Esophagus squamous epithelium (tissue), 5 donors: ENCODE data around the gene ZNF26. TPM values are rescaled to one million over a fixed set of nuclear protein-coding genes. Genes with fewer than 3 reads are reported as not detected.
"Not testable (repeated sequence)": the region's sequence is repeated elsewhere in the genome, so short reads cannot be mapped to it uniquely, and the experiment has no call there.

ENCODE experiments used
- DNase-seq: peaks from one replicate; lab custom pipeline; 2025; lab: John Stamatoyannopoulos, UW
- H3K27ac ChIP-seq, 4 donors: fragments of 200-600 bp; sonication (generic); one replicate each; pipeline ENCODE4 v1.5.1; 2016 to 2019; ENCODE audit warnings: mild to moderate bottlenecking in 1 of 4
- H3K27me3 ChIP-seq, 4 donors: fragments of 200-600 bp; sonication (generic); 1 replicate in 3 of 4; 2 replicates in 1 of 4; pipeline versions ENCODE4 v1.5.1 to v1.6.0; 2017 to 2021; ENCODE audit warnings: antibody characterized with exemption in 1 of 4
- H3K36me3 ChIP-seq, 3 donors: fragments of 200-600 bp; sonication (generic); one replicate each; pipeline ENCODE4 v1.5.1; 2016 to 2019
- H3K4me1 ChIP-seq, 3 donors: fragments of 200-600 bp; sonication (generic); one replicate each; pipeline ENCODE4 v1.5.1; 2017 to 2019
- H3K4me3 ChIP-seq, 4 donors: fragments of 200-600 bp; sonication (generic); 1 replicate in 3 of 4; 2 replicates in 1 of 4; pipeline ENCODE4 v1.5.1; 2016 to 2019; ENCODE audit warnings: mild to moderate bottlenecking in 2 of 4, moderate library complexity in 1 of 4
- H3K9me3 ChIP-seq, 3 donors: fragments of 200-600 bp; sonication (generic); one replicate each; pipeline ENCODE4 v1.5.1; 2016 to 2019
- POLR2A ChIP-seq, 4 donors: fragments of 450-650 bp; IDR thresholded peaks; one replicate each; pipeline ENCODE4 v1.6.1; 2017; ENCODE audit warnings: antibody characterized with exemption in 4 of 4, mild to moderate bottlenecking in 4 of 4, moderate library complexity in 3 of 4
- WGBS, 2 donors: methylation state at CpG; one replicate each; pipeline ENCODE4 v1.1.5; 2018; 5-methylcytosine and 5-hydroxymethylcytosine counted together
- intact Hi-C: fragments of 100-400 bp; cut with DNase I; formaldehyde crosslinking; loops from one replicate; pipeline ENCODE4 v1.15.0; 2022
- total RNA-seq, 4 donors: library from RNA; depleted of rRNA; stranded (reverse); fragments of >200 nt; gene quantifications; one replicate each; pipeline ENCODE4 v1.1.0, GENCODE V29; 2016
- TF ChIP-seq, protein P1 (sequence below), 6 experiments: fragments of 450-650 bp in 4 of 6; fragments of 200-600 bp in 2 of 6; sonication (generic) in 2 of 6; IDR thresholded peaks; one replicate each; pipeline ENCODE4 v1.5.1; 2016 to 2019; ENCODE audit warnings: antibody characterized with exemption in 6 of 6, mild to moderate bottlenecking in 4 of 6, moderate library complexity in 4 of 6
- donor health status: DM: yes; HTN: yes; CAD: no.

Gene ZNF26
- total RNA-seq, 4 donors from 2014 or later: 2.7 to 17.9 (median 5.9) TPM

DNA sequence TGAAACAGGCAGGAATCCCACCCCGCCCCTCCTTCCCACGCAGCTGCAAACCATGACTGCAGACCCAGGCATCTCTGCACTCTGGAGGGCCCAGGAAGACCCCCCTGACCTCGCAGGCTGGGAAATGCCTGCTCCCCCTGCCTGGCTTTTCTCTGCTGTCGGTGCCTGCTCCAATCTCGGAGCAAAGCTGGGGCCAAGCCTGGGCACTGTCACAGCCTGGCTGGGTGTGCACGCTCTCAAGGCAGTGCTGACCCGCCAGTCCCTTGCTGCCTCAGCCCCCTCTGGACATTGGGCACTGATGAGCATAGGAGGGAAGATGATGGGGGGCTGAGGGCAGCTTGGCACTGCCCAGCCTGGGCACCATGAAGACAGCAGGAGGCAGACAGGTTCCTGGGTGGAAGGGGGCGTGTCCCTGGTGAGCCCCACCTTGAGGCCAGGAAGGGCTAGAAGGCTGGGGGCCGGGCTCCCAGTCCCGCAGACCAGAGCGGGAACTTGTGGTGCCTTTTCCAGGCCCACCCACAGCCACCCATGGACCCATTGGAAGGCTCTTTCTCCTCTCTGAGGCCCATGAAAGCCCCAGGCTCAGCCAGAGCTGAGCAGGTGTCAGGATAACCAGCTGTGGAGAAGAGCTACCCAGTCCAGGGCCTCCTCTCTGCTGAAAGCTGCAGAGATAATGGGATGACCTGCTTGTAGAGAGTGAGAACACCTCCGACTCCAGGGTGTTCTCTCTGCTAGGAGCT, 19.3 kb upstream of the ZNF26 start:
- 64 to 100% methylated on average over 1 to 2 of the region's 12 CpGs for WGBS, 2 donors
- H3K27ac ChIP-seq: no peak overlapping the region
- no peaks in the 10 kb centered on the region for H3K27me3 ChIP-seq
- H3K9me3 ChIP-seq: peaks cover 0 to 93% (median 34%) of the 10 kb centered on the region in 3 donors
- peaks cover 0 to 44% (median 0%) of the 10 kb centered on the region in 3 donors for H3K36me3 ChIP-seq
- H3K4me3 ChIP-seq: no peak overlapping the region
- intact Hi-C loops: no loop called here
- TF ChIP-seq, protein P1, sequence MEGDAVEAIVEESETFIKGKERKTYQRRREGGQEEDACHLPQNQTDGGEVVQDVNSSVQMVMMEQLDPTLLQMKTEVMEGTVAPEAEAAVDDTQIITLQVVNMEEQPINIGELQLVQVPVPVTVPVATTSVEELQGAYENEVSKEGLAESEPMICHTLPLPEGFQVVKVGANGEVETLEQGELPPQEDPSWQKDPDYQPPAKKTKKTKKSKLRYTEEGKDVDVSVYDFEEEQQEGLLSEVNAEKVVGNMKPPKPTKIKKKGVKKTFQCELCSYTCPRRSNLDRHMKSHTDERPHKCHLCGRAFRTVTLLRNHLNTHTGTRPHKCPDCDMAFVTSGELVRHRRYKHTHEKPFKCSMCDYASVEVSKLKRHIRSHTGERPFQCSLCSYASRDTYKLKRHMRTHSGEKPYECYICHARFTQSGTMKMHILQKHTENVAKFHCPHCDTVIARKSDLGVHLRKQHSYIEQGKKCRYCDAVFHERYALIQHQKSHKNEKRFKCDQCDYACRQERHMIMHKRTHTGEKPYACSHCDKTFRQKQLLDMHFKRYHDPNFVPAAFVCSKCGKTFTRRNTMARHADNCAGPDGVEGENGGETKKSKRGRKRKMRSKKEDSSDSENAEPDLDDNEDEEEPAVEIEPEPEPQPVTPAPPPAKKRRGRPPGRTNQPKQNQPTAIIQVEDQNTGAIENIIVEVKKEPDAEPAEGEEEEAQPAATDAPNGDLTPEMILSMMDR (IDR thresholded peaks at IDR 0.05): no peak
- TF ChIP-seq POLR2A (IDR thresholded peaks at IDR 0.05): no peak
- no peaks in the 10 kb centered on the region for H3K4me1 ChIP-seq
- no peak for DNase-seq

GRCh38 chr12:132967736-132968135, 18.4 kb upstream of the ZNF26 start:
- intact Hi-C loops: no loop called here
- TF ChIP-seq, protein P1 (IDR thresholded peaks at IDR 0.05): no peak
- TF ChIP-seq POLR2A (IDR thresholded peaks at IDR 0.05): no peak
- no peak for DNase-seq

GRCh38 chr12:132972374-132972773, 13.8 kb upstream of the ZNF26 start:
- Histone ChIP-seq H3K4me1 (no peaks in the 10 kb centered on the region), H3K27me3 (no peaks in the 10 kb centered on the region), H3K9me3 (peaks cover 0 to 80% (median 11%) of the 10 kb centered on the region in 3 donors), H3K27ac (no peak overlapping the region), H3K36me3 (peaks cover 0 to 5% (median 0%) of the 10 kb centered on the region in 3 donors), H3K4me3 (no peak overlapping the region)
- no peak for TF ChIP-seq POLR2A (IDR thresholded peaks at IDR 0.05)
- TF ChIP-seq, protein P1 (IDR thresholded peaks at IDR 0.05): no peak
- WGBS, 2 donors: 70 to 73% methylated on average over 1 of the region's 1 CpG
- no peak for DNase-seq
- intact Hi-C loops: no loop called here

More at GRCh38 chr12:132967736-132968135, 18.4 kb upstream of the ZNF26 start:
- WGBS, 2 donors: 91 to 94% methylated on average over 15 to 16 of the region's 21 CpGs
- Histone ChIP-seq H3K4me3 (no peak overlapping the region), H3K9me3 (peaks cover 0 to 91% (median 30%) of the 10 kb centered on the region in 3 donors), H3K4me1 (no peaks in the 10 kb centered on the region), H3K27me3 (no peaks in the 10 kb centered on the region), H3K36me3 (peaks cover 0 to 35% (median 0%) of the 10 kb centered on the region in 3 donors), H3K27ac (no peak overlapping the region)

DNA sequence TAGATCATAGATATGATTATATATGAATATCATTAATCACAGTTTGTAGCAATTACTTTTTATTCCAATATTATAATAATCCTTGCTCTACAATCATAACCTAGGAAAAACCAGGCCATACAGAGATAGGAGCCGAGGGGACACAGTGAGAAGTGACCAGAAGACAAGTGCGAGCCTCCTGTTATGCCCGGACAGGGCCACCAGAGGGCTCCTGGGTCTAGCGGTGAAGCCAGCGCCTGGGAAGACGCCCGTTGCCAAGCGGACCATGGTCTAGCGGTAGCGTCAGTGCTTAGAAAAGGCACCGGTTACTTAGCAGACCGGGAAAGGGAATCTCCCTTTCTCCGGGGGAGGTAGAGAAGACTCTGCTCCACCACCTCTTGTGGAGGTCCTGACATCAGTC, 9.3 kb upstream of the ZNF26 start:
- H3K27me3 ChIP-seq, DNase-seq, intact Hi-C loops, H3K36me3 ChIP-seq, H3K27ac ChIP-seq, H3K4me3 ChIP-seq, H3K4me1 ChIP-seq: not testable (repeated sequence)
- TF ChIP-seq, protein P1 (IDR thresholded peaks at IDR 0.05): peak in 2 of 6 experiments; percentile 4 to 23
- peaks cover 0 to 58% (median 6%) of the 10 kb centered on the region in 3 donors for H3K9me3 ChIP-seq
- WGBS, 2 donors: 46 to 59% methylated on average over 13 of the region's 13 CpGs

DNA sequence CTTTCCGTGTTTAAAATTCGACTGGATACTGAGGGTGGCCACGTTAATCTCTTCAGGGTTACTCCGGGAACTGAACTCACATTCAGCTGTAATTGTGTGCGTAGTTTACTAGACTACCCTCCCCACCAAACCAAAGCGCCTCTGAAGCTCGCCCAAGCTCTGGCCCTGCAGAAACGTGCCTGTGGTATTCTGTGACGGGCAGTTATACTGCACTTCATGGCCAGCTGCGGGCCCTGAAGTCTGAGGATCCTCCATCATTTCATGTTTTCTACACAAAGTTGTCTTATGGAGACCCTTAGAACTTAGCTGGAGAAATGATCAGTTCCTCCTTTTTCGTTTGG, 688 bp downstream of the ZNF26 start:
- WGBS, 2 donors: 1 to 3% methylated on average over 8 to 11 of the region's 11 CpGs
- Histone ChIP-seq H3K4me1 (peaks cover 9 to 23% (median 12%) of the 10 kb centered on the region in 3 donors), H3K27ac (peak overlapping the region; percentile 79 to 92 (median 89)), H3K4me3 (peak overlapping the region; percentile 76 to 88 (median 84)), H3K27me3 (no peaks in the 10 kb centered on the region), H3K9me3 (peaks cover 0 to 38% (median 19%) of the 10 kb centered on the region in 3 donors), H3K36me3 (peaks cover 0 to 44% (median 0%) of the 10 kb centered on the region in 3 donors)
- DNase-seq: no peak
- intact Hi-C loops: loop anchor here (10.0 kb wide), 1 partner anchor 48 kb away; the partner anchor contains the start of gene ZNF84
- TF ChIP-seq POLR2A (IDR thresholded peaks at IDR 0.05): no peak
- TF ChIP-seq, protein P1 (IDR thresholded peaks at IDR 0.05): no peak
